Suppressor macrophage treated with lipopolysaccharide for 4 hours (primary cell): Measurements from ENCODE around the gene PIAS4.

ENCODE experiments used
- DNase-seq: peaks from one replicate; pipeline ENCODE4 v3.0.0-alpha.2; 2020

PIAS4 gene

DNA sequence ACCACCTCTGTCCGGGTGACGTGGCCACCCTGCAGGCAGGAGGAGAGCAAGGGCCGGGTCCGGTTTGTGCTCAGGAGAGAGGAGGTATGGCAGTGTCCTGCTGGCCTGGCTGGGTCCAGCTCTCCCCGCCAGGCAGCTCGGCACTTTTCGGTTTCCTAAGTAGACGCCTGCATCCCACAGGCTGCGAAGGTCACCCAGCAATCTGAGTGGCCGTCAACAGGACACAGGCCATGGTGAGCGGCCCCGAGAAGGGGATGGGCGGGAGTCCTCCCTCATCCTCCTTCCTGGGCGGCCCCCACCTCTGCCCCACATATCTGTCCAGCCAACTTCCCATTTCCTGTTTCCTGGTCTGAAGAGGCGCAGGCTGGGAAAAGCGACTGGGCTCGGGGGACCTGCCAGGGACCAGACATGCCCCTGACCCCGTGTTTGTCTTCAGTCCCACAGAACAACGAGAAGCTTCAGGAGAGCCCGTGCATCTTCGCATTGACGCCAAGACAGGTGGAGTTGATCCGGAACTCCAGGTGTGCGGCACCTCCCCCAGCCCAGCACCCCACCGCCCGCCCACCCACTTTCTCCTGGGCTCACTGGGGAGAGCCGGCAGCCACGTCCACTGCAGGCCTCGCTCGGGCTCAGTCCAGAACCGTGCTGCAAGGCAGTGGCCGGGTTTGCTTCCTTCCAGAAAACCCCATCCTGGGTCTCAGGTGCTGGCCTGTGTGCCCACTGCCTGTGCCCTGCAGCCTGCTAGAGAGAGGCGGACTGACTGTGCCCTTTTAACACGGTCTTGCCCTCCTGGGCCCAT, 16.3 kb downstream of the PIAS4 start:
- DNase-seq: no peak

DNA sequence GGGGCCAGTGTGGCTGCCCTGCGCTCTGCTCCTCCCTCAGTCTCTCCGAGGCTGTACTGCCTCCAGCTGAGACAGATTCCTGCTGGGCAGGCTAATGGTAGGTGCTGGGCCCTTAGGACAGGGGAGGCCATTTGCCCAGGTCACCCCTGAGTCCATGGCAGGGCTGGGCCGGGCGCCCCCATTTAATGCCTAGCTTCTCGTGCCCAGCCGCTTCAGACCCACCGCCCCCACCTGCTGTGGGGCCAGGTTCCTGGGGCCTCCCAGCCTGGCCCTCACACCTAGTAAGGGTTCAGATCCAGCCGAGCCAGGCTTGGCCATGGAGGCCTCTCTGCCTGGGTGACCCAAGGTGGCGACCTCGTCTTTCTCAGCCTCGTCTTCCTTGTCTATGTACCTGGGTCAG, 17.8 kb downstream of the PIAS4 start:
- DNase-seq: no peak

DNA sequence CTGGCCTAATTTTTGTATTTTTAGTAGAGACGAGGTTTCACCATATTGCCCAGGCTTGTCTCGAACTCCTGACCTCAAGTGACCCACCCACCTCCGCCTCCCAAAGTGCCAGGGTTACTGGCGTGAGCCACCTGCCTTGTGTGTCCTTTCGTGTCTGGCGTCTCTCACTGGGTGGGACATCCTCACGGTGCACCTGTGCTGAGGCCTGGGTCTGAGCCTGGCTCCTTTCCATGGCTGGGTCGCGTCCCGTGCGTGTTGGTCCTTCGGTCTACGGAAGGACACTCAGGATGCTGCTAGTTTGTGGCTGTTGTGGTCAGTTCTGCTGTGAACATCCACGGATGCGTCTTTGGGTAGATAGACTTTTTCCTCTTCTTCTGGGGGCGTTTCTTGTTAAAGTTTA, 19.6 kb downstream of the PIAS4 start:
- no peak for DNase-seq

DNA sequence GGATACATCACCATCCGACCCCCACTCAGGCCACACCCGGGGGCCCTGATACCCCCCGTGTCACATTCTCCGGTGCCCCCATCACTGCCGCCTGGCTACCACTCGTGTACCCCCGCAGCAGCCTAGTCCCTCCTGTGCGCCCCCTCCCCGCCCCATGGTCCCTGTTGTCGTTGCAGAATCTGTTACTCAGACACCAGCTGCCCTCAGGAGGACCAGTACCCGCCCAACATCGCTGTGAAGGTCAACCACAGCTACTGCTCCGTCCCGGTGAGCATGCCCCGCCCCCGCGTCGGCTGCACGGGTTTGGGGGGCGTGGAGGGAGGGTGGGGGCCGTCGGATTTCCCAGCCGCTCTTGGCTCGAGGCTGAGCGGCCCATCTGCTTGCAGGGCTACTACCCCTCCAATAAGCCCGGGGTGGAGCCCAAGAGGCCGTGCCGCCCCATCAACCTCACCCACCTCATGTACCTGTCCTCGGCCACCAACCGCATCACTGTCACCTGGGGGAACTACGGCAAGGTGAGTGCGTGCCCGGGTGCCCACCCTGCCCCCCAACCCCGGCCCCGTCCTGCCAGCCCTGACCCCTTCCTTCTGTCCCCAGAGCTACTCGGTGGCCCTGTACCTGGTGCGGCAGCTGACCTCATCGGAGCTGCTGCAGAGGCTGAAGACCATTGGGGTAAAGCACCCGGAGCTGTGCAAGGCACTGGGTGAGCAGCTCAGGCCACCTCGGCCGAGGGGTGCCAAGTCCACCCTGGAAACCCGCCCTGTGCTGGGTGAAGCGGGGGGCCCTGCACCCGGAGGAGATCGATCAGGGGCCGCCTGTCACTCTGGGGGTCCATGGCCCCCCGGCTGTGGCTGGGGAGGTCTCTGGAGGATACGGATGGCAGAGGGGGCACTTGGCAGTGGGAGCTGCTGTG, 21.1 kb downstream of the PIAS4 start:
- no peak for DNase-seq

DNA sequence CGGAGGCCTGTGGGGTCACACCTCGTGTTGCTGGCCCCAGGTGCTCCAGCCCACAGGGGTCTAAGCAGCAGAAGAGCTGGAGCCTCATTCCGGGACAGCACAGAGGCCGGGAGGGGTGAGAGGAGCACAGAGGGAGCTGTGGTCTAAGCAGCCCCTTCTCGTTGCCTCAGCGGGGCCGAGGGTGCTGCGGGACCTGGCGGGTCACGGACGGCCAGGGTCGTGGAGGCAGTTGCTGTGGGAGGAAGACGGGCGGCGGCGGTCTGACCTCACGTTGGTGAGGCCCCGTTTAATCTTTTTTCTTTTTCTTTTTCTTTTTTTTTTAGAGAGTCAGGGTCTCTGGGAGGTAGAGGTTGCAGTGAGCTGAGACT, 21.7 kb downstream of the PIAS4 start:
- no peak for DNase-seq

DNA sequence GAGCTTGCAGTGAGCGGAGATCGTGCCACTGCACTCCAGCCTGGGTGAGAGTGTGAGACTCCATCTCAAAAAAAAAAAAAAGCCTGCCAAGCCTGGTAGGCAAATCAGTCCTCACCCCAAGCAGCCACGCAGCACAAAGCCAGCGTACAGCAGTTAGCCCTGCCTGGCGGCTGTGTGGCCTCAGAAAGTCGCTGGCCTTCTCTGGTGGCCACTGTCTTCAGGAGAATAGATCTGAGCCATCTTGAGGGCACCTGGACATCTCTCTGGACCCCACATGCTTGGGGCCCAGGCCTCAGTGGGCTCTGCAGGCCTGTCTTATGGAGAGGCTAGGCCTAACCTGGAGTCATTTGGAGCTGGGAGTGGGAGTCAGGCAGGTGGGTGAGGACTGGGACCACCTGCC, 23.0 kb downstream of the PIAS4 start:
- no peak for DNase-seq

DNA sequence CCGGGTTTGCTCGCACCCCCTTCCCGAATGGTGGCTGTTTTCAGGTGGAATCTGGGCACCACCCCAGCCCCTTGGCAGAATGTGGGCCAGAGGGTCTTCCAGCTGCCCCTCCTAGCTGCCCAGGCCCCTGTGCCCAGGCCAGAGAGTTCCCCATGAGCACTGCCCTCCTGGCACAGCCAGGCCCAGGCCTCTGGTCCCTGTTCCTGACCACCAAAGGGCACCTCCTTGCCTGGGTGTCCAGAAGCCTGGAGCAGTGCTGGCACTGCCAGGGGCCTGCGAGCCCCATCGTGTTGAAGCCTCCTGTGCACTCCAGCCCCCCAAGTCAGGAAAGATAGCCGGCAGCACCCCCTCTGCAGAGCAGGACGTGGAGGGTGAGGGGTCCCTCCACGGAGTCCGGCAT, 23.4 kb downstream of the PIAS4 start:
- no peak for DNase-seq

DNA sequence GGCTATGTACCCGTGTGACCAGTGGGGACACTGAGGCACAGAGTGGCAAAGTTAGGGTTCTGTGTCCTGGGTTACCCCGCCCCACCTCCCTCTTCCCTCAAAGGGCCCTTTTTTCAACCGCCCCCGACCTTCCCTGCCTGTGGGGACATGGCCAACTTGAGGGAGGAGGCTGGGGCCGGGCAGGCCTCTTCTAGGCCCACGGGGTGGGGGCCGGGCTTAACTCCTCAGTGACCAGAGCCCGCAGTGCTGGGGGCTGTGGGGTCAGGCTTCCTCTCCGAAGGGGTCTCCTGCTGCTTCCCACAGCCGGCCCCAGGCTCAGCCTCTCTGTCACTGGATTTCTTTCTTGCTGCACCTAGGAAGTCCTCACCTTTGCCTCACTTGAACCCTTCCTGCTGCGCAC, 23.9 kb downstream of the PIAS4 start:
- no peak for DNase-seq

DNA sequence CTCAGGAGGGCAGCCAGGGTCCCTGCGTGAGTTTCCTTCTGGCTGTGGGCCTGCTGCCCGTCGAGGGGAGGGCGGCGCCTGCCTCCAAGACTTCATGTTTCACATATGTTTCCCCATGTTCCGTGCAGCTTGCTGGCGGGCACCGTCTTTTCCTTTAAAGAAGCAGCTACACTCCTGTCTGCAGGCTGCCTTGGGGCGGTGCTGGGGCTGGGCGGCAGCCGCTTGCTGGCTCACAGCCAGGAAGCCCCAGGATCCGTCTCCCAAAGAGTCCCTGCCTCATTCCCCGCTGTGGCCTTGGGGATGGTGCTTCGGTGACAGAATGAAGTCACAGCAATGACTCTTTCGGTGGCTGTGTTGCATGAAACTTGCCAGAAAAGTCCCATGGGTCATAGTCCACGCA, 24.9 kb downstream of the PIAS4 start:
- no peak for DNase-seq

DNA sequence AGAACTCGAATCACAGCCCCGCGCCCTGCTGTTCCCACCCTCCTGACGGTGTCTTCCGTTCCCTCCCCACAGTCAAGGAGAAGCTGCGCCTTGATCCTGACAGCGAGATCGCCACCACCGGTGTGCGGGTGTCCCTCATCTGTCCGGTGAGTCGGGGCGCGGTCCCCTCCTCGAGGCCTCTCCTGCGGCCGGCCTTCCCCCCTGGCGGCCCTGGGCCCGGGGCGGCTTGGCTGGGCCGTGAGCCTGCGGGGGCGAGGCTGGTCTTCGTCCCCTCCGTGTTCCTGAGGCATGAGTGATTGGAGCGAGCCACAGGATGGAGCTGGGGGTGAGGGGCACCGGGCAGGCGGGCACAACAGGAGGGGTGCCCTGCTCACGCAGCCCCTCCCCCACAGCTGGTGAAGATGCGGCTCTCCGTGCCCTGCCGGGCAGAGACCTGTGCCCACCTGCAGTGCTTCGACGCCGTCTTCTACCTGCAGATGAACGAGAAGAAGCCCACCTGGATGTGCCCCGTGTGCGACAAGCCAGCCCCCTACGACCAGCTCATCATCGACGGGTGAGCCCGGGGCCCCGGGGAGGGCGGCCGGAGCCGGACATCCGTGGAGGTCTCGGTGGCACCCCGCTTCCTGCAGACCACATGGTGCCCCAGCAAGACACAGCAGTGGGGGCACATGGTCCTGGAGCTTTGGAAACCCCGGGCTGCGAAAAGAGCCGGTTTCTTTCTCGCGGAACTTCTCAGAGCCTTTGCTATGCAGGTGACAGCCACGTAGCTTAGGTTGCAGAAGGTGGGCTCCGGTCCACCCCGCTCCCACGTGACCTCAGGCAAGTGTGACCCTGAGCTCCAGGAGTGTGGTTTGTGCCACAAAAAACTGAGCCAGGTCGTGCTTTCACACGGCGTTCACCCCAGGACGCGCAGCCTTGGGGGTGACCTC, 25.8 kb downstream of the PIAS4 start:
- no peak for DNase-seq

DNA sequence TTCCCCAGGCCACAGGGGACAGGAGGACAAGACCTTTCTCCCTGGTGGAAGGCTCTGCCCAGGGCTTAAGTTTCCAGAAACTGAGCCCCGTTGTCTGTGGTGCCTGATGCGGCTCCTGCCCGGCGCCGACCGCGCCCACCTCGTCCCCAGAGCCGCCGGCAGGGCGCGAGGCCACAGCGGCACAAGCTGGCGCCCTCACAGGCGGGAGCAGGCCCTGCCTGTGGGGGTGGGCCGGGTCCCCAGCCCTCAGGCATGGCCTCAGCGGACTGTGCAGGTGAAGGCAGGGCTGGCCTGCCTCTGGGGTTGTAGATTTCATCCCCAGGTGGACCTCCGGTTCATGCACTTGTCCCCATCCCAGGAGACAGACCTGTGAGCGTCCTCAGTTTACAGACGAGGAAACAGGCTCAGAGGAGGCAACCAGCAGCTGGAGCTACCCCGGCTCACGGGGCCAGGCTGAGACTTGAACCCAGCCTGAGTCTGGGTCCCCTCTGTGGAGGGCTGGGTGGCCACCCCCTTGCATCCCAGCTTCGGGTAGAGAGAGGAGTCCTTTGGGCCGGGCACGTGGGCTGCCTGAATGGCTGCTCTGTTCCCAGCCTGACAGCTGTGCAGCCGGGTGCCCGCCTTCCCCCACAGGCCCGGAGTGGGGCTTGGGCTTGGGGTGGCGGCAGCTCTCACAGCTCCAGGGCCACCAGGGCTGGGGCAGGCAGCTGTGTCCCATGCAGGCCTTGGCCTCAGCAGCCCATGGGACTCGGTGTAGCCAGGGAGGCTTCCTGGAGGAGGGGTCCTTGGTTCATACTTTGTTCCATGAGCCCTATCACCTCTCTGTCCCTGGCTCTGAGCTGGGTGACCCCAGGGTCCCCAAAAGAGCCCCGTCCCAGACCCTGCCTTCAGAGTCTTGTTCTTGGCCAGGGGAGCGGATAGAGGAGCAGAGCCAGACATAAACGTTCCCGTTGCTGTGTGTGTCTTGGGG, 26.8 kb downstream of the PIAS4 start:
- no peak for DNase-seq

DNA sequence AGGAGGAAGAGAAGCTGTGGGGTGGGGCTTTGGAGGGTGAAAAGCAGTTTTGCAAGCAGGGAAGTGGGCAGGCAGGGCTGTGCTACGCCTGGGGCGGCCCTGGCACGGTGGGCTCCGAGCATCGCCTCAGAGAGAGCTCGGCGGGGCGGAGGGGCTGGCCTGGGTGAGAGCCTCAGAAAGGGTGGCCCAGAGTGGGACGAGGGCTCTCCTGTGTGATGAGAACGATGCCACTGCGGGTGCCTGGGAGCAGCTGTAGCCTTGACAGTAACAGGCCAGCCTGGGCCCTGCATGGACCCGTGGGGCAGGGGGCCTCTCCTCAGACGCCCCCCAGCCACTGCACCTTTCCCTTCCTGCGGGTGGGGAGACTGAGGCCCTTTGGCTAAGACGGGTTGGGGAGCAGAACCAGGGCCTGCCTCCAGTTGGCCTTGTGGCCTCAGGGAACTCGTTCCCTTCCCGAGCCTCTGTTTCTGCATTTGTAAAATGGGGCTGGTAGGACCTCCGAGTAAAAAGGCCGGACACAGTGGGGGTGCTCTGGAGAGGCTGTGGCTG, 27.6 kb downstream of the PIAS4 start:
- DNase-seq: no peak

DNA sequence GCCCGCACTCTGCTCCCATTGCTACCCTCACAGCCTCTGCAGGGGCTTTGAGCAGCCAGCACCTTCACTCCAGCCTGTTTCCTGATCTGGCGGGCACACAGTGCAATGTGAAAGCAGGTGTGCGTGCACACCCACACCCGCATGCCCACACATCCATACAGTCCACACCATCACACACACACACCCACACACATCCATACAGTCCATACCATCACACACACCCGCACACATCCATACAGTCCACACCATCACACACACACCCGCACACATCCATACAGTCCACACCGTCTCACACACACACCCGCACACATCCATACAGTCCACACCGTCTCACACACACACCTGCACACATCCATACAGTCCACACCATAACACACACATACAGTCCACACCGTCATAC, 28.0 kb downstream of the PIAS4 start:
- no peak for DNase-seq

DNA sequence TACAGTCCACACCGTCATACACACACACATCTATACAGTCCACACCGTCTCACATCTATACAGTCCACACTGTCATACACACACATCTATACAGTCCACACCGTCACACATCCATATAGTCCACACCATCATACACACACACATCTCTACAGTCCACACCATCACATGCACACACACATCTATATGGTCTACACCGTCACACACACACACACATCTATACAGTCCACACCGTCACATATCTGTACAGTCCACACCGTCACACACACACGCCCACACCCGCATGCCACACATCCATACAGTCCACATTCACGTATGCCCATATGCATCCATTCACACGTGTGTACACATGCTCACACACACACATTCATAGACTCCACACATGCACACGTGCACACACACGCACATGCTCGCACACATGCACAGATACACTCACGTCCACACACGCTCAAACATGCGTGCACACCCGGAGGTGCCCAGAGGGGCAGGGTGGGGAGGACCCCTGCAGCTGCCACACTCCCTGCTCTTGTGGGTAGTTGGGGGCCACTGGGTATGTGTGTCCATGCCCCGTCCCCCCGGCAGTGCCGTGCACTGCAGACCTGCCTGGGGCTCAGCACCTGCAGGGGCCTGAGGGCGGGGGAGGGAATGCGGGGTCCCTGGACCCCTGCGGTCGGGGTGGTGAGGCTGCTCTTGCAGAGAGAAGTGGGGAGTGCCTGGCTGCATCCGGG, 29.2 kb downstream of the PIAS4 start:
- DNase-seq: no peak

DNA sequence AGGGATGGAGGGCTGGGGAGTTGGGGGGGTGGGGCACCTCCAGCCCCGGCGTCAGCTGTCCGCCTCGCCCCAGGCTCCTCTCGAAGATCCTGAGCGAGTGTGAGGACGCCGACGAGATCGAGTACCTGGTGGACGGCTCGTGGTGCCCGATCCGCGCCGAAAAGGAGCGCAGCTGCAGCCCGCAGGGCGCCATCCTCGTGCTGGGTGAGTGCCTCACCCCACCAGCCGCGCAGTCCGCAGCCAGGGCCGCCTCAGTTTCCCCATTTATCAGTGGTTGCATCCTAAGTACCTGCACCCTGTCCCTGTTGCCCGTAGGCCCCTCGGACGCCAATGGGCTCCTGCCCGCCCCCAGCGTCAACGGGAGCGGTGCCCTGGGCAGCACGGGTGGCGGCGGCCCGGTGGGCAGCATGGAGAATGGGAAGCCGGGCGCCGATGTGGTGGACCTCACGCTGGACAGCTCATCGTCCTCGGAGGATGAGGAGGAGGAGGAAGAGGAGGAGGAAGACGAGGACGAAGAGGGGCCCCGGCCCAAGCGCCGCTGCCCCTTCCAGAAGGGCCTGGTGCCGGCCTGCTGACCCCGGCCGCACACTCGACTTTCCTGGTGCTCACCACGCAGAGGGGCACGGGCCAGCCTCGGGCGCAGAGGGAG, 29.9 kb downstream of the PIAS4 start:
- DNase-seq: no peak

DNA sequence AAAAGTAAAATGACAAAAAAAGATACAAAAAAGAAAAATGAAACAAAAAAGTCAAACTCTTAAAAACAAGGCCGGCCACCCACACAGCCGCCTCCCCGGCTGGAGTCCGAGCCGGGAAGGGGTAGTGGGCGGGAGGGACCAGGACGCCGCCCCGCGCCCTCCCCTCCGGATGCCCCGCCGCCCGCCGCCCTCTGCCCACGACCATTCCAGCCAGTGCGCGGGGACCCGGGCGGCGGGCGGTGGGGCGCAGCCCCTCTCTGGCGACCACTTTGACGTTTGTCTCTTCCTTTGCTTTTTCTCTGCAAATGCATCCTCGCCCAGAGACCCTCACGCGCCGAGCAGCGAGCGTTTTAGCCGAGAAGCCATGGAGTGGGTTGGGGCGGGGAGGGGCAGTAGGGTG, 30.5 kb downstream of the PIAS4 start:
- DNase-seq: no peak

DNA sequence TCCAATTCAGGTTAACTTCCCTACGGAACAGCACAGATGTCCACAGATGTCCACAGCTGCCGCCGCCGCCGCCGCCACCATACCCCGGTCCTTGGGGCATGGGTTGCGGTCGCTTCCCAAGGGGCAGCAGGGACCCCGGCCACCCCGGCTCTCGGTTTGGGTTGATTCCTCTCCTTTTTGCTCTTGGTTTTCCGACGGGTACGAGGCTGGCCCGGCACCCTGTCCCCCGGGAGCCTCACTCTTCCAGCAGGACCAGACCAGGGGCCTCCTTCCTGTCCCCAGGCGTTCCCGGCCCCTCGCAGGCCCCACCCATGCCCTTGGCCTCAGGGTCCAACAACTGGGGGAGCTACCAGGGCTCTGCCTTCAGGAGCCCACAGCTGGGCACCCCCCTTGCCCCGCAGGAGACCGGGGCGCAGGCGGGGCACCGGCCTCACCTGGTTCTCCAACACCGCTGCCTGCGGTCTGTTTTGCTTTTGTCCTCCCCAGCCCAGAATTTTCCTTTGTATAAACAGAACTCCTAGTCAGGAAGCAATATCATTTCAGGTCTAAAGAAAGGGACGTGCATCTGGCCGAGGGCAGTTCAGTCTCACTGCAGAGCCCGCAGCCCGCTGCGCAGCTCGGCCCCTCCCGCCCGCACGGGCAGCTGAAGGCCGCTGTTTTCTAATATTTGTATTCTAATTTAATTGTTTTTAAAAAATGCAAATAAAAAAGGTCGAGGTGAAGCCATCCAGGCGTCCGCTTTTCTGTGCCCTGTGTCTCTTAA, 31.3 kb downstream of the PIAS4 start:
- DNase-seq: no peak

DNA sequence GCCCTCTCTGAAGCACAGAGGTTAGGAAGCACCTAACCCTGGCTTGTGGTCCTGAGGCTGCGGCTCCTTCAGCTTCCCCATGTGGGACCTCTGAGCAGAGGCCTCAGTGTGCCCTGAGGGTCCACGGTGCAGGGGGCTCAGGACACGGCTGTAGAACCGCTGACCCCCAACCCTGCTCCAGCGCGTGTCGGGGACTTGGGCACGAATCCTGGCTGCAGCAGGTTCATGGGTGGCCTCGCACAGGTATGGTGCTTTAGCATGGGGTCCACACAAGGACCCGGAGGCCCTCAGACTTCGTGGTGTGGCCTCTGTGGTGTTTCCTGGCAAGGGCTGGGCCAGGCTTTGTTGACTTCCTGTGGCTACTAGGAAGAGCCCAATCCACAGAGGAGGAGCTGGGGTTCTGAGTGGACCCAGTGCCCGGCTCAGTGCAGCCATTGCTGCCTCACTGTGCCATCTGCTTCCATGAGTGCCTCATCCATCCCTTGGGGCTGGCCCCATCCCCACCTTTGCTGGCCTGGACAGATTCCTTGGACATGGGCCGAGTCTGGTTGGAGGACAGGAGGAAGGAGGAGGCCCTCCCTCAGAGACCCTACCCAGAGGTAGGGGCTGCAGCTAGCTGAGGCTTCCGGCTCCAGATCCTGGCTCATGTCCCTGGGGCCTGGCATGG, 34.7 kb downstream of the PIAS4 start:
- DNase-seq: no peak

DNA sequence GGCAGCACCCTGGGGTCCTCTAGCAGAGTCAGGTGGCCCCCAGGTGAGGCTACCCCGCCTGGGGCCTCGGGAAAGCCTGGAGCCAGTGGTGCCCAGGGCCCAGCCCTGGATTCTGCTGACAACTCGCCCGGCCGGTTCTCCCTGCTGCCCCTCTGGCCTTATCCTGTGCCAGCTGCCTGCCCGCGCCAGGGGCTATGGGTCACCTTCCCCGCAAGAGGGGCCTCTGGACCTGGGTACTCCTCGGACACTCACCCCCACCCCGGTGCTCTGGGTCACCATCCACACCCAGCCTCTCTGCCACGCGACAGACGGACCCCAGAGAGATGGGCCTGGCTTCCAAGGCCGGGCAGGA, 35.2 kb downstream of the PIAS4 start:
- DNase-seq: no peak
